ENCODE measurements around the gene GTF3C6.
"Not testable (repeated sequence)": the region's sequence is repeated elsewhere in the genome, so short reads cannot be mapped to it uniquely, and the experiment has no call there.

Gene GTF3C6

GRCh38 chr6:111012520-111012919, 54.0 kb downstream of the GTF3C6 start:
- not testable (repeated sequence) for H3K4me1 ChIP-seq (ENCODE audit: control insufficient read depth, insufficient read depth, low read length); H3K4me3 ChIP-seq (ENCODE audit: low read length); H3K36me3 ChIP-seq (ENCODE audit: control insufficient read depth, insufficient read depth, low read length); H3K9me3 ChIP-seq (ENCODE audit: control insufficient read depth, insufficient read depth, low read length); DNase-seq (ENCODE audit: low read depth, low spot score); H3K27ac ChIP-seq (ENCODE audit: low read length); H3K27me3 ChIP-seq (ENCODE audit: control insufficient read depth, insufficient read depth, low read length)
- no CpG with 5 or more reads among the region's 4 CpGs for WGBS (ENCODE audit: insufficient coverage, insufficient read length)

- H3K4me1 ChIP-seq (ENCODE audit: control insufficient read depth, insufficient read depth, low read length), result no peaks in the 10 kb centered on the region
- DNase-seq (ENCODE audit: low read depth, low spot score), result no peak
- no CpG with 5 or more reads among the region's 4 CpGs for WGBS (ENCODE audit: insufficient coverage, insufficient read length)
- H3K27me3 ChIP-seq (ENCODE audit: control insufficient read depth, insufficient read depth, low read length), result no peaks in the 10 kb centered on the region
- H3K9me3 ChIP-seq (ENCODE audit: control insufficient read depth, insufficient read depth, low read length), result peaks cover 1% of the 10 kb centered on the region; the same call in 1 of the 2 replicates
- no peak overlapping the region for H3K27ac ChIP-seq (ENCODE audit: low read length)
- peaks cover 7% of the 10 kb centered on the region; the same call in 1 of the 2 replicates for H3K36me3 ChIP-seq (ENCODE audit: control insufficient read depth, insufficient read depth, low read length)
- H3K4me3 ChIP-seq (ENCODE audit: low read length), result no peak overlapping the region
These were observed 54.8 kb downstream of the GTF3C6 start for GRCh38 chr6:111013144-111013915.

GRCh38 chr6:111015389-111016124, 57.1 kb downstream of the GTF3C6 start:
- WGBS (ENCODE audit: insufficient coverage, insufficient read length), result no CpG with 5 or more reads among the region's 3 CpGs
- Histone ChIP-seq H3K36me3 (ENCODE audit: control insufficient read depth, insufficient read depth, low read length) (peaks cover 7% of the 10 kb centered on the region; the same call in 1 of the 2 replicates), H3K27me3 (ENCODE audit: control insufficient read depth, insufficient read depth, low read length) (no peaks in the 10 kb centered on the region), H3K27ac (ENCODE audit: low read length) (no peak overlapping the region), H3K9me3 (ENCODE audit: control insufficient read depth, insufficient read depth, low read length) (peaks cover 1% of the 10 kb centered on the region; the same call in 1 of the 2 replicates), H3K4me3 (ENCODE audit: low read length) (no peak overlapping the region), H3K4me1 (ENCODE audit: control insufficient read depth, insufficient read depth, low read length) (no peaks in the 10 kb centered on the region)
- no peak for DNase-seq (ENCODE audit: low read depth, low spot score)

GRCh38 chr6:111017241-111017640, 58.7 kb downstream of the GTF3C6 start:
- not testable (repeated sequence) for H3K27me3 ChIP-seq (ENCODE audit: control insufficient read depth, insufficient read depth, low read length); H3K4me3 ChIP-seq (ENCODE audit: low read length); H3K36me3 ChIP-seq (ENCODE audit: control insufficient read depth, insufficient read depth, low read length); DNase-seq (ENCODE audit: low read depth, low spot score); H3K9me3 ChIP-seq (ENCODE audit: control insufficient read depth, insufficient read depth, low read length); H3K4me1 ChIP-seq (ENCODE audit: control insufficient read depth, insufficient read depth, low read length); H3K27ac ChIP-seq (ENCODE audit: low read length)
- no CpG with 5 or more reads among the region's 37 CpGs for WGBS (ENCODE audit: insufficient coverage, insufficient read length)

All from iPS DF 6.9 (cell line).